ENCODE results near the gene POLR2H.

POLR2H gene

DNA sequence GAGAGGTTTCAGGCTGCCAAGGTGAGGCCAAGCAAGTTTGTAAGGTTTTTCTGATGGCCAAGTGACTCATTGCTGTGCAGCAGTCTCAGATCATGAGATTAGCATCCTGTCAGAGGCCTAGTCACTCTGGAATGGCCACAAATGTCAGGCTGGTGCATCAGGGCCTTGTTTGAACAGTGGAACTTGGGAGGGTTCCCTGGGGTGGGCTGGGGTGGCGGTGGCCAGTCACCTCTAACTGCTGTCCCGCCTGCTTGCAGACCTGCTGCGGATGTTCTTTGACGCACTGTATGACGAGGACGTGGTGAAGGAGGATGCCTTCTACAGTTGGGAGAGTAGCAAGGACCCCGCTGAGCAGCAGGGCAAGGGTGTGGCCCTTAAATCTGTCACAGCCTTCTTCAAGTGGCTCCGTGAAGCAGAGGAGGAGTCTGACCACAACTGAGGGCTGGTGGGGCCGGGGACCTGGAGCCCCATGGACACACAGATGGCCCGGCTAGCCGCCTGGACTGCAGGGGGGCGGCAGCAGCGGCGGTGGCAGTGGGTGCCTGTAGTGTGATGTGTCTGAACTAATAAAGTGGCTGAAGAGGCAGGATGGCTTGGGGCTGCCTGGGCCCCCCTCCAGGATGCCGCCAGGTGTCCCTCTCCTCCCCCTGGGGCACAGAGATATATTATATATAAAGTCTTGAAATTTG lies 26.9 kb upstream of the POLR2H start:
- TF ChIP-seq, protein P1, sequence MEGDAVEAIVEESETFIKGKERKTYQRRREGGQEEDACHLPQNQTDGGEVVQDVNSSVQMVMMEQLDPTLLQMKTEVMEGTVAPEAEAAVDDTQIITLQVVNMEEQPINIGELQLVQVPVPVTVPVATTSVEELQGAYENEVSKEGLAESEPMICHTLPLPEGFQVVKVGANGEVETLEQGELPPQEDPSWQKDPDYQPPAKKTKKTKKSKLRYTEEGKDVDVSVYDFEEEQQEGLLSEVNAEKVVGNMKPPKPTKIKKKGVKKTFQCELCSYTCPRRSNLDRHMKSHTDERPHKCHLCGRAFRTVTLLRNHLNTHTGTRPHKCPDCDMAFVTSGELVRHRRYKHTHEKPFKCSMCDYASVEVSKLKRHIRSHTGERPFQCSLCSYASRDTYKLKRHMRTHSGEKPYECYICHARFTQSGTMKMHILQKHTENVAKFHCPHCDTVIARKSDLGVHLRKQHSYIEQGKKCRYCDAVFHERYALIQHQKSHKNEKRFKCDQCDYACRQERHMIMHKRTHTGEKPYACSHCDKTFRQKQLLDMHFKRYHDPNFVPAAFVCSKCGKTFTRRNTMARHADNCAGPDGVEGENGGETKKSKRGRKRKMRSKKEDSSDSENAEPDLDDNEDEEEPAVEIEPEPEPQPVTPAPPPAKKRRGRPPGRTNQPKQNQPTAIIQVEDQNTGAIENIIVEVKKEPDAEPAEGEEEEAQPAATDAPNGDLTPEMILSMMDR (IDR thresholded peaks at IDR 0.05; ENCODE audit: low read depth, low read length): no peak
- H3K4me3 ChIP-seq (replicated peaks in 1 of 2; ENCODE audit: low read depth in 2 of 2, low read length in 2 of 2): no peak overlapping the region
- peak in 1 of 2 donors; percentile 72 for DNase-seq (ENCODE audit: low read depth in 2 of 2)

DNA sequence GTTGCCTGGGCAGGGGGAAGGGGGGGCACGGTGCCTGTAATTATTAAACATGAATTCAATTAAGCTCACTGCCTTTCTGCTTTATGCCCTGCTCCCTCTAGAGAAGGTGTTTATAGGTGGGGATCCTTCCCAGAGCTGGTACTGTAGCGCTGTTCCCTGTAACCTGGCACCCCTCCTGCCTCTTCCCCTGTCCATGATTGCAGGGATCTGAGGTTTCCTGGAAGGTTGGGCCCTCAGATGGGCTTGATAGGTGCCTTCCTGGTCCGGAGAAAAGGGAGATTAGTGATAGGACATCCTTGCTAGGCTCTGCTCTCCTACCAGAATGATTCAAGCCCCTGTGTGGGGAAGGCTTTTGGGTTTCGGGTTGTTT lies 26.2 kb upstream of the POLR2H start:
- no peak overlapping the region for H3K4me3 ChIP-seq (replicated peaks in 1 of 2; ENCODE audit: low read depth in 2 of 2, low read length in 2 of 2)
- no peak for DNase-seq (ENCODE audit: low read depth in 2 of 2)
- TF ChIP-seq, protein P1 (IDR thresholded peaks at IDR 0.05; ENCODE audit: low read depth, low read length): no peak

DNA sequence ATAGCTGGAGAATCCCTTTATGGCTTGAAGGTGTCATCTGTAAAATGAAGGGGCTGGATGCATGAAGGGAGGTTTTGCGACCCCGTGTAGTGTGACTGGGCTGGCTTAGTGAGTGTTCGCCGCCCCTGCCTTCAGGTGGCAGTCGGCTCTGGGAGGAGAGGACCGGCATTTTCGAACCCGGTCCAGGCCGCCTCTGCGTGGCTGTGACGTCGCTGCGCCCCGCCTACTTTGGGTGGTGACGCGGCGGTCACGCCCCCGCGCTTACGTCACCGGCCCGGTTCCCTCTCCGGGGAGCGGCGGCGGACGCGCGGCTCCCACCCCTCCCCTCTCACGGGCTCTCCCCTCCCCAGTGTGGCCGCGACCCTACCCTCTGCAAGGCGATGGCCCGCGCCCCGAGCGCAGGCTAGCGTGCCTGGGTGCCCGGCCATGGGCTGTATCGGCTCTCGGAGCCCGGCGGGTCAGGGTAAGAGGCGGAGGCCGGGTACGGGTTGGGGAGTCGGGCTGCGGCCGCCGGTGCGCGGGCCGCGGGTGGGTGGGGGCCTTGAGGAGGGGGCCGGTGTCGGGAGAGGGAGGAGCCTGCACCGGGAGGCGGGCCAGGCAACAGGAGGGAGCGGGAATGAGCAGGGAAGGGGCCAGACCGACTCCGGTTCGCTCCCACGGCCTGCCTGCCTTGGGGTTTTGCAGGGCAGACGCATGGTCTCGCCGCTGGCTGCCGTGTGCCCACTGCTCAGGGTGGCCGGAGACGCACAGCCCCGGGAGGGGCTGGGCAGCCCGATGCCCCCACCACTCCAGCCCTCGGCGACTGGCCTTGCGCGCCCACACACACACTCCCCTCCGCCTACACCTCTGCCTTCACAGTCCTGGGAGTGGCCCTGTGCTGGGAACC lies 25.6 kb upstream of the POLR2H start:
- H3K4me3 ChIP-seq (replicated peaks in 1 of 2; ENCODE audit: low read depth in 2 of 2, low read length in 2 of 2): peak overlapping the region; percentile 60 to 69
- TF ChIP-seq, protein P1 (IDR thresholded peaks at IDR 0.05; ENCODE audit: low read depth, low read length): no peak
- DNase-seq (ENCODE audit: low read depth in 2 of 2): peak; percentile 80 to 84

DNA sequence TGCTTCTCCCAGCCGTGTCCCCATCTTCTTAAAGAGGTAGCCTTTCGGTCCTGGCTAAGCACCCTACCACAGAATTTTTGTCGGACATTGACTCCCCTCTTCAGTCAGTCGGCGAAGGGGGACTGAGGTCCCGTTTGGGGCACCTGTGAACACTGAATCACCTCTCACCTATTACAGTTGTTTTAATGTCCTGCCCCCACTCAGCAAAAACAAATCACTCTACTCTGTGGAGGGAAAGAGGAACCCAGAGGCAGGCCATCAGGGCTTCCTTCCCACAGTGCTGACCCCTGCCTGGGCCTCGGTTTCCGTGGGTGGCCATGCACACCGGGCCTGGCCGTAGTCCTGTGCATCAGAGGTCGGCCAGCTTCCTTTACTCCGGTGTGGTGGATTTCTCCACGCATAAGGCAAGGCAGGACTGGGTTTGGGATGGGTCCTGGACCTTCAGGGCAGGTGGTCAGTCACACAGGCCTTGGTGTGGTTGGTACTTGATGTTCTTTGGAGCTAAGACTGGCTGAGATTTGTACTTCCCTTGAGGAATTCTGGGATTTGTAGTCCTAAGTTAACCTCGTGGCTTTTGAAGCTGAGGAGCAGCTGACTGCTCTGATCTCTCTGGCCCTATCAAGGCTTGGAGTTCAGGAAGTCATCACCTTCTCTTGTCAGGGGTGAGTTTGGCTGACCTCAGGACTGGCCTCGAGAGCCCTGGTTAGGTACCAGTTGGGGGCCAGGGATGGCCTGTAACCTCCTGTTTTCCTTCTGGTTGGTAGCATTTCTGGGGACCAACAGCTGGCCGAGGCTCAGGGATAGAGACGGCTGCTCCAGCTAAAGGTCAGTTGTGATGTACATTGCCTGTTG lies 24.7 kb upstream of the POLR2H start:
- DNase-seq (ENCODE audit: low read depth in 2 of 2): peak; percentile 72 to 80

DNA sequence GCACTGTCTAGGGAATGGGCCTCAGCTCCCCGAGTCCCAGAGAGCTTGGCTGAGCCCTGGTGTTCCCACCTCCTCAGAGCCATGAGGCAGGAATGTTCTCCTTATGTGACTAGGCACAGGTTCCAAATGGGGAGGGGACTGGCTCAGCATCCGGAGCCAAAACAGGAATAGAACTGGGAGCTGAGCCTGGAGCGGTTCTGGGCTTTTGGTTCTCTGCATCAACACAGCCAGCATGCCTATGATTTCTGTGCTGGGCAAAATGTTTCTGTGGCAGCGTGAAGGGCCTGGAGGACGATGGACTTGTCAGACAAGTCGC lies 24.2 kb upstream of the POLR2H start, which contains the start of gene FAM131A:
Gene FAM131A, plus strand, starts transcription at position 202 of the 316 bp plus-strand sequence. Its CDS starts 31 bp downstream, at position 233.
- TF ChIP-seq, protein P1 (IDR thresholded peaks at IDR 0.05; ENCODE audit: low read depth, low read length): no peak
- peak in 1 of 2 donors; percentile 79 for DNase-seq (ENCODE audit: low read depth in 2 of 2)
- peak within 1 kb of the TSS; percentile 60 to 69 for H3K4me3 ChIP-seq (replicated peaks in 1 of 2; ENCODE audit: low read depth in 2 of 2, low read length in 2 of 2)

More for the DNA sequence above, 24.7 kb upstream of the POLR2H start:
- TF ChIP-seq, protein P1 (IDR thresholded peaks at IDR 0.05; ENCODE audit: low read depth, low read length): no peak
- peak overlapping the region; percentile 60 to 69 for H3K4me3 ChIP-seq (replicated peaks in 1 of 2; ENCODE audit: low read depth in 2 of 2, low read length in 2 of 2)

DNA sequence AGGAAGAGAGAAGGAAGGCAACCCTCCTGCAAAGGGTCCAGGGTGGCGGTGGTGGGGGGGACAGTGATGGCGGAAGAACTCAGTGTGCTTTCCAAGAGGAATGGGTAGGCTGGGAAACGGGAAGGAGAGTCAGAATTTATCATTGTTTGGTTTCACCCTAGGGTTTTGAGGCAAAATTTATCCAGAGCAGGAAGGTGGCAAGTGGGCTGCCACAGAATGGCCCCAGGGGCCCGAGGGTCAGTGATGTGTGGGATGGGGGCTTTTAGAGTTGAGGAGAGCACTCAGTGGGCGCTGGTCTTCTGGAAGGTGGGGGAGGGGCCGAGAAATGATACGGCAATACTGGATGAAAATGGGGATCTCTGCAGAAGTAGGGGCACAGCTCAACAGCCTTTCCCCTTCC lies 23.5 kb upstream of the POLR2H start:
- TF ChIP-seq, protein P1 (IDR thresholded peaks at IDR 0.05; ENCODE audit: low read depth, low read length): no peak
- peak overlapping the region; percentile 13 to 69 for H3K4me3 ChIP-seq (replicated peaks in 1 of 2; ENCODE audit: low read depth in 2 of 2, low read length in 2 of 2)
- DNase-seq (ENCODE audit: low read depth in 2 of 2): no peak
